ENCODE data around the gene MBOAT2.

The MBOAT2 gene

GRCh38 chr2:8893474-8893873, 110.0 kb downstream of the MBOAT2 start:
- Histone ChIP-seq H4K20me1 (ENCODE audit: low read depth, low read length) (no peaks in the 10 kb centered on the region), H3K9me3 (ENCODE audit: insufficient read depth, low read length) (no peaks in the 10 kb centered on the region), H3K9ac (ENCODE audit: low read length) (no peak overlapping the region), H3K36me3 (ENCODE audit: low read length) (no peaks in the 10 kb centered on the region), H3K27me3 (ENCODE audit: low read length) (no peaks in the 10 kb centered on the region), H3K4me2 (ENCODE audit: low read depth, low read length, poor library complexity, severe bottlenecking) (no peak overlapping the region), H2AFZ (ENCODE audit: low read depth, low read length, severe bottlenecking) (no peak overlapping the region), H3F3A (ENCODE audit: insufficient read depth) (no peaks in the 10 kb centered on the region), H3K9me2 (replicated peaks; ENCODE audit: insufficient read depth, low read length) (no peaks in the 10 kb centered on the region), H3K4me3 (ENCODE audit: insufficient read depth, low read length, poor library complexity, severe bottlenecking) (no peak overlapping the region), H3K79me2 (ENCODE audit: insufficient read depth, low read length) (no peaks in the 10 kb centered on the region), H3K27ac (ENCODE audit: low read depth, low read length) (no peak overlapping the region)
- no peak for TF ChIP-seq EZH2phosphoT487 (conservative IDR thresholded peaks at IDR 0.05; ENCODE audit: low read length)
- no peak for TF ChIP-seq CTCF (IDR thresholded peaks at IDR 0.05; ENCODE audit: insufficient read depth, low read length, poor library complexity, severe bottlenecking)

GRCh38 chr2:8892111-8892510, 111.4 kb downstream of the MBOAT2 start:
- H3K79me2 ChIP-seq (ENCODE audit: insufficient read depth, low read length) = no peaks in the 10 kb centered on the region
- no peak overlapping the region for H2AFZ ChIP-seq (ENCODE audit: low read depth, low read length, severe bottlenecking)
- TF ChIP-seq EZH2phosphoT487 (conservative IDR thresholded peaks at IDR 0.05; ENCODE audit: low read length) (no peak), CTCF (IDR thresholded peaks at IDR 0.05; ENCODE audit: insufficient read depth, low read length, poor library complexity, severe bottlenecking) (no peak)

GRCh38 chr2:8889978-8890377, 113.5 kb downstream of the MBOAT2 start:
- Histone ChIP-seq H4K20me1 (ENCODE audit: low read depth, low read length) (no peaks in the 10 kb centered on the region), H3K27ac (ENCODE audit: low read depth, low read length) (no peak overlapping the region), H3K9me2 (replicated peaks; ENCODE audit: insufficient read depth, low read length) (no peaks in the 10 kb centered on the region), H3K36me3 (ENCODE audit: low read length) (no peaks in the 10 kb centered on the region), H3K27me3 (ENCODE audit: low read length) (no peaks in the 10 kb centered on the region), H2AFZ (ENCODE audit: low read depth, low read length, severe bottlenecking) (no peak overlapping the region), H3K9me3 (ENCODE audit: insufficient read depth, low read length) (no peaks in the 10 kb centered on the region), H3K4me3 (ENCODE audit: insufficient read depth, low read length, poor library complexity, severe bottlenecking) (no peak overlapping the region), H3K79me2 (ENCODE audit: insufficient read depth, low read length) (no peaks in the 10 kb centered on the region), H3F3A (ENCODE audit: insufficient read depth) (no peaks in the 10 kb centered on the region), H3K9ac (ENCODE audit: low read length) (no peak overlapping the region), H3K4me2 (ENCODE audit: low read depth, low read length, poor library complexity, severe bottlenecking) (no peak overlapping the region)
- TF ChIP-seq EZH2phosphoT487 (conservative IDR thresholded peaks at IDR 0.05; ENCODE audit: low read length) (no peak), CTCF (IDR thresholded peaks at IDR 0.05; ENCODE audit: insufficient read depth, low read length, poor library complexity, severe bottlenecking) (no peak)

More at GRCh38 chr2:8892111-8892510, 111.4 kb downstream of the MBOAT2 start:
- no peaks in the 10 kb centered on the region for H4K20me1 ChIP-seq (ENCODE audit: low read depth, low read length)
- no peak overlapping the region for H3K4me3 ChIP-seq (ENCODE audit: insufficient read depth, low read length, poor library complexity, severe bottlenecking)
- H3K4me2 ChIP-seq (ENCODE audit: low read depth, low read length, poor library complexity, severe bottlenecking) = no peak overlapping the region
- no peak overlapping the region for H3K27ac ChIP-seq (ENCODE audit: low read depth, low read length)
- H3K27me3 ChIP-seq (ENCODE audit: low read length) = no peaks in the 10 kb centered on the region
- H3F3A ChIP-seq (ENCODE audit: insufficient read depth) = no peaks in the 10 kb centered on the region
- H3K9me3 ChIP-seq (ENCODE audit: insufficient read depth, low read length) = no peaks in the 10 kb centered on the region
- no peaks in the 10 kb centered on the region for H3K36me3 ChIP-seq (ENCODE audit: low read length)
- H3K9ac ChIP-seq (ENCODE audit: low read length) = no peak overlapping the region
- no peaks in the 10 kb centered on the region for H3K9me2 ChIP-seq (replicated peaks; ENCODE audit: insufficient read depth, low read length)

Measured in SU-DHL-6 (cell line).